ES-I3 (cell line): ENCODE data around the gene SLC1A1.
A peak's percentile ranks its signal among the peaks of the same experiment; 100 is the strongest.
"Not testable (repeated sequence)": the region's sequence is repeated elsewhere in the genome, so short reads cannot be mapped to it uniquely, and the experiment has no call there.

Experiments
- H3K36me3 ChIP-seq: 2 replicates; pipeline ENCODE4 v1.6.1; 2013; ENCODE audit warnings: mild to moderate bottlenecking, low read length, control low read depth, moderate library complexity; ENCODE audit not compliant: insufficient read depth
- H3K4me1 ChIP-seq: 2 replicates; pipeline ENCODE4 v1.6.1; 2013; ENCODE audit warnings: mild to moderate bottlenecking, control low read depth, low read length; ENCODE audit not compliant: insufficient read depth
- H3K9ac ChIP-seq: 2 replicates; pipeline ENCODE4 v1.6.1; 2013; ENCODE audit warnings: low read depth, mild to moderate bottlenecking, low read length, moderate library complexity
- H3K9me3 ChIP-seq: 2 replicates; pipeline ENCODE4 v1.6.1; 2013; ENCODE audit warnings: mild to moderate bottlenecking, low read length, moderate library complexity; ENCODE audit not compliant: control insufficient read depth, insufficient read depth

SLC1A1 gene

GRCh38 chr9:4584636-4585035 is 94.4 kb downstream of the SLC1A1 start:
- no peak overlapping the region for H3K9ac ChIP-seq
- H3K4me1 ChIP-seq = no peaks in the 10 kb centered on the region
- no peaks in the 10 kb centered on the region; the same call in 1 of the 2 replicates for H3K36me3 ChIP-seq
- no peaks in the 10 kb centered on the region for H3K9me3 ChIP-seq

GRCh38 chr9:4585135-4585534 is 94.9 kb downstream of the SLC1A1 start:
- Histone ChIP-seq H3K36me3 (no peaks in the 10 kb centered on the region; the same call in 1 of the 2 replicates), H3K9ac (no peak overlapping the region), H3K9me3 (no peaks in the 10 kb centered on the region), H3K4me1 (peaks cover under 1% of the 10 kb centered on the region; the same call in 1 of the 2 replicates)

- no peaks in the 10 kb centered on the region for H3K36me3 ChIP-seq
- H3K4me1 ChIP-seq = peaks cover 10% of the 10 kb centered on the region
- no peak overlapping the region for H3K9ac ChIP-seq
- no peaks in the 10 kb centered on the region for H3K9me3 ChIP-seq
Measured at GRCh38 chr9:4588721-4589120, 98.5 kb downstream of the SLC1A1 start.

GRCh38 chr9:4590430-4591122 is 100.3 kb downstream of the SLC1A1 start:
- H3K9ac ChIP-seq = no peak overlapping the region
- H3K36me3 ChIP-seq = no peaks in the 10 kb centered on the region; the same call in 1 of the 2 replicates
- H3K4me1 ChIP-seq = peaks cover 10% of the 10 kb centered on the region
- H3K9me3 ChIP-seq = no peaks in the 10 kb centered on the region

- H3K9ac ChIP-seq = no peak overlapping the region
- H3K36me3 ChIP-seq = no peaks in the 10 kb centered on the region; the same call in 1 of the 2 replicates
- H3K4me1 ChIP-seq = peaks cover 10% of the 10 kb centered on the region
- no peaks in the 10 kb centered on the region for H3K9me3 ChIP-seq
Measured at GRCh38 chr9:4591123-4591500, 100.8 kb downstream of the SLC1A1 start.

GRCh38 chr9:4592295-4592694 is 102.0 kb downstream of the SLC1A1 start:
- H3K9ac ChIP-seq = no peak overlapping the region
- peaks cover 17% of the 10 kb centered on the region for H3K4me1 ChIP-seq
- H3K9me3 ChIP-seq = no peaks in the 10 kb centered on the region

GRCh38 chr9:4592886-4593285 is 102.6 kb downstream of the SLC1A1 start:
- no peaks in the 10 kb centered on the region; the same call in 1 of the 2 replicates for H3K36me3 ChIP-seq
- peaks cover 17% of the 10 kb centered on the region for H3K4me1 ChIP-seq
- H3K9me3 ChIP-seq = no peaks in the 10 kb centered on the region
- H3K9ac ChIP-seq = no peak overlapping the region

More at GRCh38 chr9:4592295-4592694, 102.0 kb downstream of the SLC1A1 start:
- H3K36me3 ChIP-seq = no peaks in the 10 kb centered on the region; the same call in 1 of the 2 replicates

- Histone ChIP-seq H3K9ac (no peak overlapping the region), H3K4me1 (peaks cover 17% of the 10 kb centered on the region), H3K9me3 (no peaks in the 10 kb centered on the region), H3K36me3 (no peaks in the 10 kb centered on the region; the same call in 1 of the 2 replicates)
Measured at GRCh38 chr9:4594545-4594944, 104.3 kb downstream of the SLC1A1 start.

GRCh38 chr9:4594994-4595393 is 104.7 kb downstream of the SLC1A1 start:
- Histone ChIP-seq H3K36me3 (no peaks in the 10 kb centered on the region; the same call in 1 of the 2 replicates), H3K9ac (no peak overlapping the region), H3K9me3 (no peaks in the 10 kb centered on the region), H3K4me1 (peaks cover 17% of the 10 kb centered on the region)

GRCh38 chr9:4596165-4596922 is 106.1 kb downstream of the SLC1A1 start:
- Histone ChIP-seq H3K36me3 (no peaks in the 10 kb centered on the region; the same call in 1 of the 2 replicates), H3K4me1 (peaks cover 7% of the 10 kb centered on the region), H3K9me3 (no peaks in the 10 kb centered on the region), H3K9ac (no peak overlapping the region)

- Histone ChIP-seq H3K9ac (no peak overlapping the region), H3K36me3 (no peaks in the 10 kb centered on the region), H3K4me1 (peaks cover 7% of the 10 kb centered on the region), H3K9me3 (no peaks in the 10 kb centered on the region)
Measured at GRCh38 chr9:4600368-4600767, 110.1 kb downstream of the SLC1A1 start.

GRCh38 chr9:4603830-4604229 is 113.6 kb downstream of the SLC1A1 start:
- Histone ChIP-seq H3K4me1 (no peaks in the 10 kb centered on the region), H3K36me3 (no peaks in the 10 kb centered on the region), H3K9me3 (no peaks in the 10 kb centered on the region), H3K9ac (no peak overlapping the region)

GRCh38 chr9:4604678-4605095 is 114.4 kb downstream of the SLC1A1 start:
- Histone ChIP-seq H3K36me3 (no peaks in the 10 kb centered on the region), H3K4me1 (no peaks in the 10 kb centered on the region), H3K9ac (no peak overlapping the region), H3K9me3 (no peaks in the 10 kb centered on the region)

- peak overlapping the region; percentile 53; the same call in 1 of the 2 replicates for H3K9ac ChIP-seq
- not testable (repeated sequence) for H3K4me1 ChIP-seq
Measured at GRCh38 chr9:4606033-4606432, 115.8 kb downstream of the SLC1A1 start.

GRCh38 chr9:4614627-4615026 is 124.4 kb downstream of the SLC1A1 start:
- no peak overlapping the region for H3K9ac ChIP-seq
- peaks cover 23% of the 10 kb centered on the region for H3K4me1 ChIP-seq
- no peaks in the 10 kb centered on the region for H3K36me3 ChIP-seq
- no peaks in the 10 kb centered on the region for H3K9me3 ChIP-seq

More at GRCh38 chr9:4606033-4606432, 115.8 kb downstream of the SLC1A1 start:
- not testable (repeated sequence) for H3K36me3 ChIP-seq, H3K9me3 ChIP-seq
